H1 (cell line): ENCODE measurements around the gene GPC6. TPM values are rescaled to one million over a fixed set of nuclear protein-coding genes. Genes with fewer than 3 reads are reported as not detected.

Experiments used
- EZH2 ChIP-seq: fragments of 200-600 bp; sonication (generic); IDR thresholded peaks from 2 replicates; pipeline ENCODE4 v1.7.1; 2012; ENCODE audit warnings: low read depth, mild to moderate bottlenecking, moderate library complexity, low read length, inconsistent platforms; ENCODE audit not compliant: severe bottlenecking
- RXRA ChIP-seq: IDR thresholded peaks from 2 replicates; pipeline ENCODE4 v1.6.1; 2011; ENCODE audit warnings: low read depth, mild to moderate bottlenecking, low read length, moderate library complexity; ENCODE audit not compliant: insufficient read depth
- polyA plus RNA-seq, 7 experiments: library from polyadenylated mRNA; depleted of rRNA in 3 of 7; stranded (reverse) in 5 of 7; unstranded in 2 of 7; fragments of >200 nt in 5 of 7; fragments of 200-250 nt in 2 of 7; gene quantifications; 1 replicate in 5 of 7; 2 replicates in 1 of 7; 4 replicates in 1 of 7; pipeline versions ENCODE4 v1.2.1 to v1.2.3, GENCODE V29; 2011 to 2013; ENCODE audit warnings: missing spikeins in 2 of 7, mixed read lengths in 2 of 7
- total RNA-seq: library from RNA; stranded (reverse); fragmentation: NEBNext Ultra II Directional; extraction: Animal tissue kit (Norgen Biotek cat#: 25700); gene quantifications from 2 replicates; pipeline ENCODE4 v1.2.1, GENCODE V29; 2021

Gene GPC6
- total and polyA plus RNA-seq, 2 of the 8 experiments (the other 6 are each of a cell fraction or from before 2014, with no cell fraction given): 5.4 to 12.0 TPM

- TF ChIP-seq EZH2: no peak
- no peak for TF ChIP-seq RXRA
These were observed 502.8 kb downstream of the GPC6 start (continued) for GRCh38 chr13:93729383-93729782.
